Ishikawa (cell line): ENCODE results near the gene STMN1.

ENCODE experiments used
- CEBPB ChIP-seq: IDR thresholded peaks from 2 replicates; pipeline ENCODE4 v1.6.1; 2012
- CREB1 ChIP-seq: IDR thresholded peaks from 2 replicates; pipeline ENCODE4 v1.6.1; 2012; ENCODE audit warnings: low read depth
- EGR1 ChIP-seq: IDR thresholded peaks from 2 replicates; pipeline ENCODE4 v1.6.1; 2012
- EP300 ChIP-seq: IDR thresholded peaks from 2 replicates; pipeline ENCODE4 v1.6.1; 2012; ENCODE audit warnings: borderline replicate concordance
- FOXM1 ChIP-seq: IDR thresholded peaks from 2 replicates; pipeline ENCODE4 v1.6.1; 2012; ENCODE audit warnings: low read depth, borderline replicate concordance
- NFIC ChIP-seq: IDR thresholded peaks from 2 replicates; pipeline ENCODE4 v1.6.1; 2012
- RAD21 ChIP-seq: IDR thresholded peaks from 2 replicates; pipeline ENCODE4 v1.6.1; 2012; ENCODE audit warnings: low read depth
- TAF1 ChIP-seq: IDR thresholded peaks from 2 replicates; pipeline ENCODE4 v1.6.1; 2012; ENCODE audit warnings: low read depth, mild to moderate bottlenecking
- TCF12 ChIP-seq: IDR thresholded peaks from 2 replicates; pipeline ENCODE4 v1.6.1; 2012; ENCODE audit warnings: low read depth
- TEAD4 ChIP-seq: IDR thresholded peaks from 2 replicates; pipeline ENCODE4 v1.6.1; 2012
- USF1 ChIP-seq: IDR thresholded peaks from 2 replicates; pipeline ENCODE4 v1.6.1; 2012
- YY1 ChIP-seq: IDR thresholded peaks from 2 replicates; pipeline ENCODE4 v1.6.1; 2012; ENCODE audit warnings: low read depth
- ZBTB7A ChIP-seq: IDR thresholded peaks from 2 replicates; pipeline ENCODE4 v1.6.1; 2012; ENCODE audit warnings: low read depth
- TF ChIP-seq, protein P1 (sequence below): IDR thresholded peaks from 2 replicates; pipeline ENCODE4 v1.6.1; 2012; ENCODE audit warnings: low read depth, mild to moderate bottlenecking
- TF ChIP-seq, protein P2 (sequence below): IDR thresholded peaks from 2 replicates; pipeline ENCODE4 v1.6.1; 2012

Gene STMN1

DNA sequence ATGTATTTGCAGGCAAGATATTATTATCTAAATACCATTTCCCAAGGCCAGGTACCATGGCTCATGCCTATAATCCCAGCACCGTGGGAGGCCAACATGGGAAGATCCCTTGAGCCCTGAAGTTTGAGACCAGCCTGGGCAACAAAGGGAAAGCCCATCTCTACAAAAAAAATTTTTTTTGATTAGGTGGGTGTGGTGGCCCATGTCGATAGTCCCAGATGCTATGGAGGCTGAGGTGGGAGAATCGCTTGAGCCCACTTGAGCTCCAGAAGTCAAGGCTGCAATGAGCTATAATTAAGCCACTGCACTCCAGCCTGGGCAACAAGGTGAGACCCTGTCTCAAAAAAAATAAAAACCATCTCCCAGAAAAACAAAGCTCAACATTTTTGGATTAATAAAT, 2.2 kb downstream of the STMN1 start:
- TF ChIP-seq EP300: no peak
- TF ChIP-seq EGR1: no peak
- TF ChIP-seq FOXM1: no peak
- no peak for TF ChIP-seq YY1
- TF ChIP-seq TEAD4: no peak
- TF ChIP-seq, protein P1, sequence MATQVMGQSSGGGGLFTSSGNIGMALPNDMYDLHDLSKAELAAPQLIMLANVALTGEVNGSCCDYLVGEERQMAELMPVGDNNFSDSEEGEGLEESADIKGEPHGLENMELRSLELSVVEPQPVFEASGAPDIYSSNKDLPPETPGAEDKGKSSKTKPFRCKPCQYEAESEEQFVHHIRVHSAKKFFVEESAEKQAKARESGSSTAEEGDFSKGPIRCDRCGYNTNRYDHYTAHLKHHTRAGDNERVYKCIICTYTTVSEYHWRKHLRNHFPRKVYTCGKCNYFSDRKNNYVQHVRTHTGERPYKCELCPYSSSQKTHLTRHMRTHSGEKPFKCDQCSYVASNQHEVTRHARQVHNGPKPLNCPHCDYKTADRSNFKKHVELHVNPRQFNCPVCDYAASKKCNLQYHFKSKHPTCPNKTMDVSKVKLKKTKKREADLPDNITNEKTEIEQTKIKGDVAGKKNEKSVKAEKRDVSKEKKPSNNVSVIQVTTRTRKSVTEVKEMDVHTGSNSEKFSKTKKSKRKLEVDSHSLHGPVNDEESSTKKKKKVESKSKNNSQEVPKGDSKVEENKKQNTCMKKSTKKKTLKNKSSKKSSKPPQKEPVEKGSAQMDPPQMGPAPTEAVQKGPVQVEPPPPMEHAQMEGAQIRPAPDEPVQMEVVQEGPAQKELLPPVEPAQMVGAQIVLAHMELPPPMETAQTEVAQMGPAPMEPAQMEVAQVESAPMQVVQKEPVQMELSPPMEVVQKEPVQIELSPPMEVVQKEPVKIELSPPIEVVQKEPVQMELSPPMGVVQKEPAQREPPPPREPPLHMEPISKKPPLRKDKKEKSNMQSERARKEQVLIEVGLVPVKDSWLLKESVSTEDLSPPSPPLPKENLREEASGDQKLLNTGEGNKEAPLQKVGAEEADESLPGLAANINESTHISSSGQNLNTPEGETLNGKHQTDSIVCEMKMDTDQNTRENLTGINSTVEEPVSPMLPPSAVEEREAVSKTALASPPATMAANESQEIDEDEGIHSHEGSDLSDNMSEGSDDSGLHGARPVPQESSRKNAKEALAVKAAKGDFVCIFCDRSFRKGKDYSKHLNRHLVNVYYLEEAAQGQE: no peak
- no peak for TF ChIP-seq CREB1

GRCh38 chr1:25902462-25902861, 3.8 kb downstream of the STMN1 start:
- TF ChIP-seq EP300 (no peak), EGR1 (no peak), TEAD4 (no peak), YY1 (no peak)
- TF ChIP-seq, protein P2, sequence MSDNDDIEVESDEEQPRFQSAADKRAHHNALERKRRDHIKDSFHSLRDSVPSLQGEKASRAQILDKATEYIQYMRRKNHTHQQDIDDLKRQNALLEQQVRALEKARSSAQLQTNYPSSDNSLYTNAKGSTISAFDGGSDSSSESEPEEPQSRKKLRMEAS: no peak

DNA sequence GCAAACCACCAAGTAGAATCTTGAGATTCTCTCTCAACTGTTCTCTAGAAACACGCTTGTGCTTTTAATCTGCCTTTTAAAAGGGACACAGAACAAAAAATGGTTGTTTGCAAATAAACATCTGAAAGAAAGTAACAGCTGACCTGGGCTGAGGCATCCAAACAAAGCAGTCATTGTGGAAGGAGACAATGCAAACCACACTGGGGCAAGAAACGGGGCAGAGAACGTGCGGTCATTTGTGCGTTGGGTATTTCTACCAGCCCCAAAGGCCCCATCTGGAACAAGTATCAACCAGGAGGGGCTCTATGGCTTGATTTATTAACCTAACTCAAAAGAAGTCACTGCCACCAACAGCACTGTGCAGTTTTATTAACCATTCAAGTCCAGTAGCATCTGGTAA, 6.0 kb downstream of the STMN1 start:
- TF ChIP-seq TCF12: no peak
- TF ChIP-seq TEAD4: no peak
- TF ChIP-seq, protein P2: no peak
- TF ChIP-seq EGR1: no peak
- TF ChIP-seq, protein P1: no peak
- no peak for TF ChIP-seq RAD21
- no peak for TF ChIP-seq CREB1
- no peak for TF ChIP-seq YY1
- TF ChIP-seq USF1: no peak
- TF ChIP-seq NFIC: no peak
- TF ChIP-seq FOXM1: no peak
- TF ChIP-seq ZBTB7A: no peak
- TF ChIP-seq TAF1: no peak

GRCh38 chr1:25899792-25900191, 6.4 kb downstream of the STMN1 start:
- TF ChIP-seq, protein P2: no peak
- TF ChIP-seq CREB1: no peak

DNA sequence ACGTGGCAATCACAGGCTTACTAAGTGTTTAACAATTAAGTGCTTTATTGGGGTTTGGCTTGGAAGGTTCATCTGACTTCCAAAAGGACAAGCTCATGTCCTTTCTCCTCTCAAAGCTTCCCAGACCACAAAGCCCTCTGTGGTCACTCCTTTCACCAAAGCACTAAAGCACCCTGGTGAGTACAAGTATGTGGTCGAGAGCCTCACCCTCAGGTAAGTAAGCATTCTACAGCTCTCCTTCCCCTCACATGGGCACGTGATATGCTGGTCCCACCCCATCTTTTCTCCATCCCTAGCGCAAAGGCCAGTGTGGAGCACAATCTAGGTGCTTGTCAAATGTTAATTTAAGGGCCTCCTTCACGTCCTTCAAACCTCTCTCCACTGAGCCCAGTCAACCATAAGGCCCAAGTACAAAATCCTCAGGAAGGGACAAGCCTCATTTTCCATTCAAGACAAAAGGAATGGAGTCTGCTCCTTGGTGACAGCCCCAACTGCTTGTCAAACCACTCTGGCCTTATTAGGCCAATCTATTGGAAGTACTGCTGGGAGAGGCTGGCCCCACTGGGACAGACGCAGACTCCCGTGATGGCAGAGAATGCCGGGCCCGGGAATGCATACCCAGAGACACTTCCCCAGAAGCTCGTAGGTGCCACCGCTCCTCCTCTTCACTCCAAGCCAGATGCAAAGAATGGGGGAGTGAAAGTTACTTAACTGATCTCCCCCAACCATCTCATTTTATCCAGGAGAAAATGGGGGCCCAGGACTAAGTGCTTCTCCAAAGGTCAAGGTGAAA, 7.8 kb downstream of the STMN1 start:
- TF ChIP-seq, protein P1: no peak
- no peak for TF ChIP-seq TAF1

DNA sequence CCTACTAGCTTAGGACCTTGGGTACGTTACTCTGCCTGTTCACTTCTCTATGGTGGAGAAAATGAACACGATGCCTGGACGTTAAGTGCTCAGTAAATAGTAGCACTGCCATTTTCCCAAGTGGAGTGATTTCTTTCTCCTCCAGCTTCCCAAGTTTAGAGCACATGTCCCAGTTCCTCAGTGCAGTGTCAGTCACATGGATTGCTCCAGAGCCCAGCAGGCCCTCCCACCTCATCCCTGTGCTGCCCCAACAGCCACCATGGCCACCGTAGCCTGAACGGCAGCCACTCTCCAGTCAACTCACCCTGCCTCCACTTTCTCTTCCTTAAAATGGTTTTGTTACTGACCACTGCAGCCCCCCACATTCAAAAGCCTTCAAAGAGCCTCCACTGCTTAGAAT, 8.5 kb downstream of the STMN1 start:
- TF ChIP-seq YY1: no peak
- no peak for TF ChIP-seq EGR1
- no peak for TF ChIP-seq CEBPB
- TF ChIP-seq TEAD4: no peak
- TF ChIP-seq NFIC: no peak
- no peak for TF ChIP-seq EP300
